GM19099 (cell line): ENCODE measurements around the gene ASPG.

Experiments used
- POLR2A ChIP-seq: IDR thresholded peaks from 3 replicates; pipeline ENCODE4 v1.6.1; 2011; ENCODE audit warnings: low read depth; ENCODE audit not compliant: insufficient read length; ENCODE audit errors: extremely low read depth

The ASPG gene

DNA sequence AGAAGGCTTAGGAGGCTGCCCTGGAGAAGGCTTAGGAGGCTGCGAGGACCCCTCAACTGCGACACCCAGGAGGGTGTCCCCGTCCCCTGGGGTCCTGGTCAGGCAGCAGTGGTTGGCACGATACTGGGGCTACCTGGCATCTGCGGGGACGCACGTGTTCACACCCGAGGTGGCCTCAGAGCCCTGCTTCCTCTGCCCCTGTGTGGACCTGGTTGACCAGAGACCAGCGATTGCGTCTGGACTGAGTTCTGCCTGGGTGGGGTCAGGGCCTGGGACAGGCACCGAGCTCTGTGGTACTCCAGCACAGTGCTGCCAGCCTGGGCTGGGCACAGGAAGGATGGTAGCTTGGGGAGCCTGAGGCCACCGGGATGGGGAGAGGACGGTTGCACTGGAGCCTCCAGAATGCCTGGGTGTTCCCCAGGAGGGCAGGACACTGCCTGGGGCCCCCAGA, 735 bp downstream of the ASPG start:
- TF ChIP-seq POLR2A, result no peak

DNA sequence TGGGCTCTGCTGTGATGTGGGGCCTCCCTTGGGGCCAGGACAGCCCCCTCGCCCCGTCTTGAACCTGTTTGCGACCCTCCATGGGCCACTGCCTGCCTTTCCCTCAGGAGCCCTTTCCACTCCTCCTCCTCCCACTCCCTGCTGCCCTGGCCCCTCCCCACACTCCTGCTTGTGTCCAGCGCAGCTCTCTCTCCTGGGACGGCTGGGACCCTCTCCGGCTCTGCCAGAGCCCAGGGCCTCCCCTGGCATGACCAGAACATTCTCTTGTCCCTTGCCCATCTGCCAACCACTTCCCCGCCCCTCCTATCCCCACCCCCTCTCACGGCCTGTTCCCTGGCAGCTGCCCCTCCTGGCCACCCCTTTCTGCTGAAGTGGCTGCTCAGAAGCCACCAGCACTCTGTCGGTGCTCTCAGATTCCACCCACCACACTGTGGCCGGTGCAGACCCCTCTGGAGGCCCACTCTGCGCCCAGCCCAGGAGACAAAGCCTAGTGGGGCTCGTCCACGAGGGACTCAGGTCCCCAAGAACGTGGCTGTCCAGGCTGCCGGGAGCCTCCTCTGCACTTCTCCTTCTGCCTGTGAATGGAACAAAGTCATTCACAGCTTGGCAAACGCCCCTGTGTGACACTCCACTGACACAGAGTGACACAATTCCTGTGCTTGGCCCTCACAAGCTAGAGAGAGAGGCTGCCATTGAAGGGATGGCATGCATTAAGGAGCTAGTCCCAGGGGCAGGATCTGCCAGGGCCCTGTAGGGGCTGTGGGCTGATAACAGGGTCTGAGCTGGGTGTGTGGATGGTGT, 1.4 kb downstream of the ASPG start:
- no peak for TF ChIP-seq POLR2A

DNA sequence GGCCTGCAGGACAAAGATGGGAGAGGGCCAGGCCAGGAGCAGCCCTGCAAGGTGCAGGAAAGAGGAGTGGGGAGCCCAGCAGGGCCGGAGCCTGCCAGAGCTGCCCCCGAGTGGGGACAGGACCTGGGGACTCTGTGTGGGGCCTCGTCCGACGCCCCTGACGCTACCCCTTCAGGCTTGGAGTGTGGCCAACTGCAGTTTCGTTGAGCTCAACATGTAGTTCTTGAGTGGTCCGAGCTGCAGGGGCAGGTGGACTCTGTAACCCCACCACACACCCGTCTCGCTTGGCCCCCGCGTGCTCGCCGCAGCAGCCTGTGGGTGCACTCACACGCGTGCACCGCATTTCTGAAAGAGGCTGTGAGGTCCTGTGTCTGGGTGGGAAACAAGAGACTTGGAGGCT, 2.0 kb downstream of the ASPG start:
- no peak for TF ChIP-seq POLR2A

- TF ChIP-seq POLR2A, result no peak
These were observed 2.7 kb downstream of the ASPG start for GRCh38 chr14:104087981-104088850.

DNA sequence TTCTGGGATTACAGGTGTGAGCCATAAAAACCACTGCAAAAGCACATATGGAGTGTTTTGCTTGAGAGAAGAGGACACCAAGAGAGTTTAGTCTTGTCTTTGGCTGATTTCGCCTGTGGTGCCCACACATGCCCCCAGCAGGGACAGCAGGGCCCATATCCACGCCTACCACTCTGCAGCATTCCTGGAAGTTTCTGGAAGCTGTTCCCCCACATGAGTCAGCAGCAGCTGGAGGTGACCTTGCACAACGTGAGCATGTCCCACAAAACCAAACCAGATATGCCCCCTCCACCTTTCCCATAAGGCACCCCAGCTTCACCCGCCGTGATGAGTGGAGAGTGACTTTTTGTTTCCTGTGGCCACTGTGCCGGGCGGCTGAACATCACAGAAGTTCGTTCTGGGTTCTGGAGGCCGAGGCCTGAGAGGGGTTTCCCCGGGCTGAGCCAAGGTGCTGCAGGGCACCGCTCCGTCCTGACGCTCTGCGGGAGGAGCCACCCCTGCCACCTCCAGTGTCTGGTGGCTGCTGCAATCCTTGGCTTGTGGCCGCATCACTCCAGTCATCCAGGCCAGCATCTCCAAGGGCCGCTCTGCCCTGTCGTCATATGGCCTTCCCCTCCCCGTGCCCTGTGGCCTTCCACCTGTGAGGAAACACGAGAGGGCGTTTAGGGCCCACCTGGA, 4.7 kb downstream of the ASPG start:
- no peak for TF ChIP-seq POLR2A

DNA sequence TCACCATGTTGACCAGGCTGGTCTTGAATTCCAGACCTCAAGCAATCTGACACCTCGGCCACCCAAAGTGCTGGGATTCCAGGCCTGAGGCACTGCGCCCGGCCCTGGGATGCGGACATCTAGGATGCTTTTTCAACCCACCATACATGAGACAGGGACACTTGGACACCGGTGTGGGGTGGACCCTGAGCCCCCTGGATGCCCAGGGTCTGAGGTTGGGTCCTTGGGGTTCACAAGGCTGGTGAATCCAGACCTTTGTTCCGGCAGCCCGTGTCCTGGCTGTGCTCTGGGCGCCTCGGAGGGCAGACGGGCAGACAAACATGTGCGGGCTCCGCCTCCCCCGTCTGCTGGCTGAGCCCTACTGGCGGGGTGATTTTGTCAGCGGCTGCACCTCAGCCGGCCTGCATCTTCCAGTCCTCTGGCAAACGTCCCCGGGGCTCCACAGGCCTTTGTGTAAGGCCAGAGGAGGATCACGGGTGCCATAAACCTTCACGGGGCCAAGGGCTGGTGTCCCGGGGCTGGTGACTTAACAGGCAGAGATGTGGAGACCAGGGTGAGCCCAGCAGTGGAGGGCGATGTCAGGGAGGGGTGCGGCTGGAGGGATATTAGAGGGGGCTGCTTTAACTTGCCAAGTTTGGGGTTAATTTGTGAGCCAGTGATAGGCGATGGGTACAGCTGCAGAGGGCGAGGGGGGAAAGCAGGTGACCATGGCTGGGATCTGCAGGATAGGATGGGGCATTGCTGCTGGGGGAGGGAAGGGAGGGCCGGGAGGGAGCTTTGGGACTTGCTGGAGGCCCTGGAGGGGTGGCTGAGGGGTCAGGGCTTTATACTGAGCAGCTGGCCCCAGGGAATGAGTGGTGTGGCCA, 5.8 kb downstream of the ASPG start:
- TF ChIP-seq POLR2A, result no peak

DNA sequence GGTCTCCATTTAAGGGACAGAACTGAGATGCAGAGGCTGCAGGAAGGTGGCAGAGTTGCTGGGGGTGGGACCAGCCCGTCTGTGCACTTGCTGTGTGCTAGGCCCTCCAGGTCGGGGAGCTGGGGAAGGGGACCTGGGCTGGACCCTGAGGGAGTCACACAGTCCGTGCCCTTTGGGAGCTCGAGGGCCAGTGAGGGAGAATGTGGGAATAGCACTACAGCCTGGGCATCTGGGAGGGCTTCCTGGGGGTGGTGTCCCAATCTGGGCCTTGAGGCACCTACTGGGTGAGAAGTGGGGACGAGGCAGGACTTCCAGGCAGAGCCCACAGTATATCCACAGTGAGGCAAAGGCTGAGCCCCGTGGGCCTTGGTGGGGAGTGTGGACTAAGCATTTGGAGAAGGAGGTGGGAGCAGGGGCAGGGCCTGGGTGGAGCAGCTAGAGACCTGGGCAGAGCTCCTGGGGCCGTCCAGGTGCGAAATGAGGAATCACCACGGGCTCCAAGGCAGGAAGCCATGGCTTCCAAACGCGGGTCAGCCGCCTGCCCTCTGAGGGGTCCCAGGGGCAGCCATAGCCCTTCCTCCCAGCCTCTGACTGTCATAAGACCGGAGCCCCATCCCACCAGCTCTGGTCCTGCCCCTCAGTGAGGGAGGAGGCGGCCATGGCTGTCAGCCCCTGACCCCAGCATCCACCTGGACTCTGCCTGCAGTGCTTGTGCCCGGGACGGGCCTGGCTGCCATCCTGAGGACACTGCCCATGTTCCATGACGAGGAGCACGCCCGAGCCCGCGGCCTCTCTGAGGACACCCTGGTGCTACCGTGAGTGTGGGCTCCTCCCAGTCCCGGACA, 6.6 kb downstream of the ASPG start:
- TF ChIP-seq POLR2A, result no peak

GRCh38 chr14:104092931-104093365, 7.4 kb downstream of the ASPG start:
- TF ChIP-seq POLR2A, result no peak

GRCh38 chr14:104093366-104094055, 8.0 kb downstream of the ASPG start:
- no peak for TF ChIP-seq POLR2A

- TF ChIP-seq POLR2A, result no peak
These were observed 8.7 kb downstream of the ASPG start for GRCh38 chr14:104094056-104094708.

DNA sequence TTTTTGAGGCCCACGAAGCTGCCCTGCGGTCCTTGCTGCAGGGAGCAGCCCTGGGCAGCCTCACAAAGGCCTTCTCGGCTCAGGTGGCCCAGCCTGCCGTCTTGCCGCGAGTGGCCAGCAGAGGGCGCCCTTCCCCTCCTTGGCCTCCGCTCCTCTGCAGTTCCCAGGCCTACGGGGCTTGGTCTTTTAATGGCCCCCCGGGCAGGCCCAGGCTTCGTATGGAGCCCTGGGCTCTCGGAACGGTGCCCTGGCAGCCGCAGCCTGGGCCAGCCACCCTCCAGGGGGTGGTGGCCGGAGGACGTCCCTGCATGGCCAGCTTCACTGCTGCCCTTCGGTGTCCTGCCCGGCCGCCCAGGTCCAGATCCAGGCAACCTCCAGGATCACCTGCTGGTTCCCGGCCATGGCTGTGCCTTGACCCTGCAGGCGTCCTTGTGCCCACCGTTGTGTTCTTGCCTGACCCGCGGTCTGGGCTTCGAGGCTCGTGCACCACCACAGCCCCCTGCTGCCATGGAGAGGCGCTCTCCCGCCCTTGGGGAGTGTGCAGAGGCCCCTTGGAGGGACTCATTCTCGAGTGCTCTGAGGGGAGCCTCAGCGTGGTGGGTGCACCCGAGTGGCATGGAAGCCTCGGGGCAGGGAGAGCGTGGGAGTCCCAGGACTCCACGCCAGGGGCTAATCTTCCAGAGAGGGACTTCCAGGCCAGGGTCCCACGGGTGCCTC, 9.4 kb downstream of the ASPG start:
- TF ChIP-seq POLR2A, result no peak
